GM12874 (cell line): ENCODE data around the gene STRADB.

Experiments
- CTCF ChIP-seq: IDR thresholded peaks from 2 replicates; pipeline ENCODE4 v1.5.1; 2011; ENCODE audit warnings: low read depth, mild to moderate bottlenecking, control low read depth, low read length, moderate library complexity; ENCODE audit not compliant: insufficient read depth

Gene STRADB

GRCh38 chr2:201433394-201433995 lies 18.0 kb upstream of the STRADB start:
- no peak for TF ChIP-seq CTCF

DNA sequence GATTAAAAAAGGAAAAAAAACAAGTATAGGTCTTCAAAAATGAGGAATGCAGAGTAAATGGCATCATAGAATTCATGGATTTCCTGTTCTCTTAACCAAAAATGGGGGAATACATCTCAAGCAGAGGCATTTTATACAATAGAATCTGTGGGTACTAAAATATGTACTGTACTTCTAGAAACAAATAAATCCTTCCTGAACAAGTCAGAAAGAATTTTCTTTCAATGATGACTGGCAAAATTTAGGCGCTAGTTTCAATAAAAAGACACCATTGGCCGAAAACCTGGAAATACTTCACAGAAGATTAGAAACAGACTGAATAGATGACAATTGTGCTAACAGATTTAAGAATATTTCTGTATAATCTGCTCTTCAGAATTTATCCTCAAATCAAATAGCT lies 15.4 kb upstream of the STRADB start:
- no peak for TF ChIP-seq CTCF

GRCh38 chr2:201440182-201440581 lies 11.4 kb upstream of the STRADB start:
- no peak for TF ChIP-seq CTCF

GRCh38 chr2:201441409-201441808 lies 10.1 kb upstream of the STRADB start:
- no peak for TF ChIP-seq CTCF

DNA sequence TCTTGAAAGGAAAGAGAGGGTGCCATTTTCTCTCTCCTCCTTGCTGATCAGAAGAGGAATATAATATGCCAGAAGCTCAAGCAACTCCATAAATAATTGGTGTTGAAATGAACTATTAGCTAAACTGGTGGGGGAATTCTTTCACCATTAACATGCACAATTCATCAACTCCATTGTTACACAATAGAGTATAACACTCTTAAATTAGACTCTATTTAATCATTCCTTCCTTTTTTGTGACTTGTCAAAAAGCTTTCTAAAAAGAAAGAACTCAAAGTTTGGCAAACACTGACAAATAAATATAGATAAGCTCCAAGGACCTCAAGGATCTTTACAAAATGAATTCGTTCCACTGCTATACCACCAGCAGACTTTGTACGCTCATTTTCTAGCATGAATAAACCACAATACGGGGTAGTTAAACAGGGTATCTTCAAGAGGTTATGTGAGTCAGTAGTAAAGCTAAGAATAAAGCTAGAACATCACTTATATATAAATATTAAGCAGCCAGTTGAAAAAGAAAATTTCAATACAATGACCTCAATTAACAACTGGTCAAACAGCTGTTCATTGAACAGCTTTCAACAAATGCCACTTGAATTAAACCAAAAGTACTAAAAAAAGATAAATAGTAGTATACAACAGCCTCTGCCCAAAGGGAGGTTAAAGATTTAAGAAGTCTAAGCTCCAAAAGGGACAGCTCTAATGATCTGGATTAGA lies 6.6 kb upstream of the STRADB start:
- TF ChIP-seq CTCF = no peak

GRCh38 chr2:201447086-201447485 lies 4.5 kb upstream of the STRADB start:
- no peak for TF ChIP-seq CTCF

DNA sequence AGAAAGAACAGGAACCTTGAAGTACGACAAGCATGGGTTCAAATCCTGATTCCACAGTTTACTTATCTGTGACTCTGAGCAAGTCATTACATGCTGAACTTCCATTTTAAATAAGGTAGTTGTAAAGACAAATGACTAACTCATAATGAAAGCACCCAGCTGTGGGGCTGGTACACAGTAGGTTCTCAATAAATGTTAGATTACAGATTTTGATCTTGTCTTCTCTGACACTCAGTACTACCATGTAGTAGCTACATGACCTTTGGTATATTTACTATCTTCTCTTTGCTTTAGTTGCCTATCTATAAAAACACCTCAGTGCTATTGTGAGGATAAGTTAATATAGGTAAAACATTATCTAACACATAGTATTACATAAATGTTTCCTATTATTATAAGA lies 3.5 kb upstream of the STRADB start:
- TF ChIP-seq CTCF = no peak
